C4-2B (cell line): Measurements from ENCODE around the gene SPO11.
A peak's percentile ranks its signal among the peaks of the same experiment; 100 is the strongest.

Source experiments
- H3K27ac ChIP-seq: fragments of 450-650 bp; 2 replicates; pipeline ENCODE4 v1.5.1; 2017
- ZFX ChIP-seq: fragments of 450-650 bp; IDR thresholded peaks from 2 replicates; pipeline ENCODE4 v1.6.1; 2017
- TF ChIP-seq, protein P1 (sequence below): fragments of 450-650 bp; conservative IDR thresholded peaks from 2 replicates; pipeline ENCODE4 v1.5.1; 2017; ENCODE audit warnings: mild to moderate bottlenecking

SPO11 gene

GRCh38 chr20:57351042-57351783, 21.6 kb downstream of the SPO11 start, which contains the start of gene RAE1:
RAE1 (plus strand) TSS chr20:57351255; CDS start chr20:57354039, 2,784 bp downstream.
- H3K27ac ChIP-seq = peak within 1 kb of the TSS; percentile 90
- TF ChIP-seq ZFX = peak; percentile 92
- TF ChIP-seq, protein P1, sequence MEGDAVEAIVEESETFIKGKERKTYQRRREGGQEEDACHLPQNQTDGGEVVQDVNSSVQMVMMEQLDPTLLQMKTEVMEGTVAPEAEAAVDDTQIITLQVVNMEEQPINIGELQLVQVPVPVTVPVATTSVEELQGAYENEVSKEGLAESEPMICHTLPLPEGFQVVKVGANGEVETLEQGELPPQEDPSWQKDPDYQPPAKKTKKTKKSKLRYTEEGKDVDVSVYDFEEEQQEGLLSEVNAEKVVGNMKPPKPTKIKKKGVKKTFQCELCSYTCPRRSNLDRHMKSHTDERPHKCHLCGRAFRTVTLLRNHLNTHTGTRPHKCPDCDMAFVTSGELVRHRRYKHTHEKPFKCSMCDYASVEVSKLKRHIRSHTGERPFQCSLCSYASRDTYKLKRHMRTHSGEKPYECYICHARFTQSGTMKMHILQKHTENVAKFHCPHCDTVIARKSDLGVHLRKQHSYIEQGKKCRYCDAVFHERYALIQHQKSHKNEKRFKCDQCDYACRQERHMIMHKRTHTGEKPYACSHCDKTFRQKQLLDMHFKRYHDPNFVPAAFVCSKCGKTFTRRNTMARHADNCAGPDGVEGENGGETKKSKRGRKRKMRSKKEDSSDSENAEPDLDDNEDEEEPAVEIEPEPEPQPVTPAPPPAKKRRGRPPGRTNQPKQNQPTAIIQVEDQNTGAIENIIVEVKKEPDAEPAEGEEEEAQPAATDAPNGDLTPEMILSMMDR = no peak

GRCh38 chr20:57352305-57352704, 22.7 kb downstream of the SPO11 start:
- peak overlapping the region; percentile 90; the same call in 1 of the 2 replicates for H3K27ac ChIP-seq
- TF ChIP-seq ZFX = no peak
- TF ChIP-seq, protein P1 = no peak

DNA sequence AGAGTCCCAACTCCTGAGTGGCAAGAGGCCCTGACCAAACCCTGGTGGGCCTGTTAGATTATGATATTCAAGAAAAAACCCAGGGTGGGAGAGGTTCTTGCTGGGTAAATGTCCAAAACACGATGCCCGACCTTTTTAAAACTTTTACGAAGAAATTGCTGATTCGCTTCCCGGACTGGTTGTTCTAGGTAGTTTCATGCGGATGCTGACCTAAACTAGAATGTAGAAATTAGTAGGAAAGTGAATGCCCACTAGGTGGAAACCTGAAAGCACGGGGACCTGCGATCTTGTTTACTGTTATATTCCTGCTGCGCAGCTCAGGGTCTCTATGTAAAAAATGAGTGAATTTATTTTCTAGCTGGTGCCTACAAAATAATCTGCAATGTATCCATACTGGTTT, 23.7 kb downstream of the SPO11 start:
- TF ChIP-seq ZFX = no peak
- TF ChIP-seq, protein P1 = peak; percentile 9; the same call in 1 of the 2 replicates
- H3K27ac ChIP-seq = no peak overlapping the region

- no peak overlapping the region for H3K27ac ChIP-seq
- TF ChIP-seq, protein P1 = no peak
- TF ChIP-seq ZFX = no peak
Observed at GRCh38 chr20:57361517-57361916, 31.9 kb downstream of the SPO11 start.

DNA sequence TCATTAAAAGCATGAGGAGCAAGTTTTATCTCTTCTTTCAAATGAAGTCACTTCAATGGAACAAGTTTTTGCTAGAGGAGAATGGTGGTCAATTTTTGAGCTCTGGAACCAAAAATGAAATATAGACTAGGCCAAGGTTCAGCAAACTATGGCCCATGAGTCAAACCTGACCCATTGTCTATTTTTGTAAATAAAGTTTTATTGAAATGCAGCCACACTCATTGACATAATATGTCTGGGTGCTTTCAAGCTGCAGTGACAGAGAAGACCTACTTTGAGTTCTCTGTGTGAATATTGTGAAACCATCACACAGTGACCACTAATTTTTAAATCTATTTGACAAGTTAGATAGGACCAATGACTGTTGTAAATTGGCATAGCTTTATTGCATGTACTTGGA, 34.8 kb downstream of the SPO11 start:
- no peak for TF ChIP-seq ZFX
- TF ChIP-seq, protein P1 = no peak
- no peak overlapping the region for H3K27ac ChIP-seq

DNA sequence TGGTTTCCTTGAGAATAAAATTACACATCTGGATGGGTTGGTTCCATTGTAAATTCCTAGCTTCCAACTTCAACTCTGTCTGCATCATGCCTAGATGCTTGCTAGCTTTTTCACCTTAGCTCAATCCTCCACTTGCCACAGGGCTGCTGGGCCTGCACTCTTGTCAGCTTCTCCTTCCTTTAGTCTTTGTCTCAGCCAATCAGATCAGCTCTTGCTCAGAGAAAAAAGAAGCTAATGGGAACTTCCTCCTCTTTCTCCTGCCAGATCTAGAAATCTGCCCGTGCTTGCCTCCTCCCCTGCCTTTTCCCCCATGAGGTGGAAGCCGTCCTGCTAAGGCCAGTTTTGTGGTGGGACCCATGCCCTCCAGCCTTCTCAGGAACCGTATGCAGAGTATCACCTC, 40.0 kb downstream of the SPO11 start:
- no peak overlapping the region for H3K27ac ChIP-seq
- TF ChIP-seq ZFX = no peak
- TF ChIP-seq, protein P1 = no peak

DNA sequence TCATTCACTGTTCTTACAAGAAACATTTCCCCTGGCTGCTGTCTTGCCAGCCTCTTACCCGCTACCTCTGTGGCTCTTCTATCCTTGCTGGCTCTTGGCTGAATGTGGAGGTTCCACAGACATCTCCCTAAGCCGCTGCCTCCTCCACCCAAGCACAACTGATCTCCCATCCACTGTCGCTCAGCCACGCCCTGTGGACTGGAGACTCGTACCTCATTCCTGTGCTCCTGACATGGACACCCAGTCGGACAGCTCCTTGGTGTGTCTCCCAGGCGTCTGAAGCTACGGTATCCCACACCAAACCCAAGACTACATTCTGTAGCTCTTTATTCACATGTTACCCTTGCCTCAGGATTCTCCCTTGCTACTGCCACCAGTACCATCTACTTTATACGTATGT, 40.7 kb downstream of the SPO11 start:
- TF ChIP-seq, protein P1 = no peak
- no peak for TF ChIP-seq ZFX
- H3K27ac ChIP-seq = no peak overlapping the region
